Suprapubic skin (tissue), 4 donors: Measurements from ENCODE around the gene C11orf21. TPM values are rescaled to one million over a fixed set of nuclear protein-coding genes. Genes with fewer than 3 reads are reported as not detected.

Source experiments
- DNase-seq, 2 donors: peaks; one replicate each; pipeline ENCODE4 v3.0.0-alpha.2; 2019; ENCODE audit warnings: low spot score in 2 of 2
- H3K27ac ChIP-seq: fragments of 200-600 bp; sonication (generic); one replicate; pipeline ENCODE4 v1.5.1; 2019
- H3K27me3 ChIP-seq: fragments of 200-600 bp; sonication (generic); one replicate; pipeline ENCODE4 v1.5.1; 2019
- H3K36me3 ChIP-seq: fragments of 200-600 bp; sonication (generic); one replicate; pipeline ENCODE4 v1.5.1; 2019
- H3K4me1 ChIP-seq: fragments of 200-600 bp; sonication (generic); one replicate; pipeline ENCODE4 v1.5.1; 2019
- H3K4me3 ChIP-seq: fragments of 200-600 bp; sonication (generic); one replicate; pipeline ENCODE4 v1.5.1; 2019; ENCODE audit warnings: mild to moderate bottlenecking
- H3K9me3 ChIP-seq: fragments of 200-600 bp; sonication (generic); one replicate; pipeline ENCODE4 v1.5.1; 2019
- EP300 ChIP-seq: sonication (generic); formaldehyde crosslinking; IDR thresholded peaks from one replicate; pipeline ENCODE4 v1.6.1; 2017; ENCODE audit warnings: antibody characterized with exemption
- POLR2A ChIP-seq, 2 donors: fragments of 450-650 bp; IDR thresholded peaks; one replicate each; pipeline ENCODE4 v1.6.1; 2017; ENCODE audit warnings: antibody characterized with exemption in 2 of 2, mild to moderate bottlenecking in 2 of 2, moderate library complexity in 2 of 2
- POLR2AphosphoS5 ChIP-seq, 3 donors: sonication (generic); formaldehyde crosslinking; IDR thresholded peaks; one replicate each; pipeline ENCODE4 v1.6.1; 2017; ENCODE audit warnings: antibody characterized with exemption in 3 of 3
- WGBS: methylation state at CpG from one replicate; pipeline ENCODE4 v1.1.5; 2018; 5-methylcytosine and 5-hydroxymethylcytosine counted together
- total RNA-seq, 4 donors: library from RNA; depleted of rRNA; stranded (reverse); fragments of >200 nt; gene quantifications; one replicate each; pipeline ENCODE4 v1.1.0, GENCODE V29; 2016
- TF ChIP-seq, protein P1 (sequence below), 2 donors: fragments of 200-600 bp in 1 of 2; fragments of 450-650 bp in 1 of 2; sonication (generic) in 1 of 2; IDR thresholded peaks; one replicate each; pipeline ENCODE4 v1.5.1; 2016 to 2019; ENCODE audit warnings: antibody characterized with exemption in 2 of 2, mild to moderate bottlenecking in 1 of 2, moderate library complexity in 1 of 2

The C11orf21 gene
- 1 to 10 TPM in 2 of 4 donors, not detected in 2; 1.2 to 2.5 TPM for total RNA-seq

- H3K27me3 ChIP-seq, result no peaks in the 10 kb centered on the region
- peak; percentile 71 to 84 for DNase-seq
- H3K4me3 ChIP-seq, result peak within 1 kb of the TSS; percentile 10
- TF ChIP-seq POLR2A (IDR thresholded peaks at IDR 0.05), result no peak
- TF ChIP-seq, protein P1, sequence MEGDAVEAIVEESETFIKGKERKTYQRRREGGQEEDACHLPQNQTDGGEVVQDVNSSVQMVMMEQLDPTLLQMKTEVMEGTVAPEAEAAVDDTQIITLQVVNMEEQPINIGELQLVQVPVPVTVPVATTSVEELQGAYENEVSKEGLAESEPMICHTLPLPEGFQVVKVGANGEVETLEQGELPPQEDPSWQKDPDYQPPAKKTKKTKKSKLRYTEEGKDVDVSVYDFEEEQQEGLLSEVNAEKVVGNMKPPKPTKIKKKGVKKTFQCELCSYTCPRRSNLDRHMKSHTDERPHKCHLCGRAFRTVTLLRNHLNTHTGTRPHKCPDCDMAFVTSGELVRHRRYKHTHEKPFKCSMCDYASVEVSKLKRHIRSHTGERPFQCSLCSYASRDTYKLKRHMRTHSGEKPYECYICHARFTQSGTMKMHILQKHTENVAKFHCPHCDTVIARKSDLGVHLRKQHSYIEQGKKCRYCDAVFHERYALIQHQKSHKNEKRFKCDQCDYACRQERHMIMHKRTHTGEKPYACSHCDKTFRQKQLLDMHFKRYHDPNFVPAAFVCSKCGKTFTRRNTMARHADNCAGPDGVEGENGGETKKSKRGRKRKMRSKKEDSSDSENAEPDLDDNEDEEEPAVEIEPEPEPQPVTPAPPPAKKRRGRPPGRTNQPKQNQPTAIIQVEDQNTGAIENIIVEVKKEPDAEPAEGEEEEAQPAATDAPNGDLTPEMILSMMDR (IDR thresholded peaks at IDR 0.05), result no peak
- no peak for TF ChIP-seq EP300
- no peak for TF ChIP-seq POLR2AphosphoS5 (IDR thresholded peaks at IDR 0.05)
- no peaks in the 10 kb centered on the region for H3K36me3 ChIP-seq
- no peak within 1 kb of the TSS for H3K27ac ChIP-seq
- peaks cover 24% of the 10 kb centered on the region for H3K4me1 ChIP-seq
- H3K9me3 ChIP-seq, result no peaks in the 10 kb centered on the region
- WGBS, result 57% methylated on average over 6 of the region's 16 CpGs
Observed at GRCh38 chr11:2301631-2302305, at the start of gene C11orf21, which contains the start of gene TSPAN32. TSS of gene C11orf21 (minus strand) at chr11:2301918. CDS start at chr11:2301808, 110 bp downstream. TSS of gene TSPAN32 (plus strand) at chr11:2302013. CDS start at chr11:2302150, 137 bp downstream.

GRCh38 chr11:2348986-2349385 is 47.3 kb upstream of the C11orf21 start:
- peaks cover 15% of the 10 kb centered on the region for H3K9me3 ChIP-seq
- no peak overlapping the region for H3K4me3 ChIP-seq
- no peaks in the 10 kb centered on the region for H3K4me1 ChIP-seq
- H3K27ac ChIP-seq, result no peak overlapping the region
- no peak for DNase-seq
- H3K36me3 ChIP-seq, result no peaks in the 10 kb centered on the region
- WGBS, result 86% methylated on average over 1 of the region's 1 CpG
- H3K27me3 ChIP-seq, result no peaks in the 10 kb centered on the region
- TF ChIP-seq POLR2AphosphoS5 (IDR thresholded peaks at IDR 0.05) (no peak), EP300 (no peak), POLR2A (IDR thresholded peaks at IDR 0.05) (no peak)
- TF ChIP-seq, protein P1 (IDR thresholded peaks at IDR 0.05), result no peak

DNA sequence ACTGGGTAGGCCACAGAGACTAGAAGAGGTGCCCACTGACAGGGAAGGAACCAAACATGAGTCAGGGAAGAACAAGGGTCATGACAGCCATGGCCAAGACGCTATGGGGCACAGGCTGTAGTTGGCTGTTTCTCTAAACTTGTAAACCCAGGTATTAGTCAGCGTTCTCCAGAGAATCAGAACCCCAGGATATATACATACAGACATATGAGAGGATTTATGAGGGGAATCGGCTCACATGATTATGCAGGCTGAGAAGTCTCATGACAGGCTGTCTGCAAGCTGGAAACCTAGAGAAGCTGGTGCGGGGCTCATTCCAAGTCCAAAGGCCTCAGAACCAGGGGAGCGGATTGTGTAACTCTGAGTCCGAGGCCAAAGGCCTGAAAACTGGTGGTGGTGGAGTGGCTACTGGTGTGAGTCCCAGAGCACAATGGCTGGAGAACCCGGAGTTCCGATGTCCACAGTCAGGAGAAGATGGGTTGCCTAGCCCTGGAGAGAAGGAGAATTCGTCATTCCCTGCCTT is 45.7 kb upstream of the C11orf21 start:
- no peaks in the 10 kb centered on the region for H3K27me3 ChIP-seq
- 88% methylated on average over 9 of the region's 9 CpGs for WGBS
- TF ChIP-seq, protein P1 (IDR thresholded peaks at IDR 0.05), result no peak
- TF ChIP-seq POLR2A (IDR thresholded peaks at IDR 0.05), result no peak
- TF ChIP-seq EP300, result no peak
- TF ChIP-seq POLR2AphosphoS5 (IDR thresholded peaks at IDR 0.05), result no peak
- H3K9me3 ChIP-seq, result peaks cover 15% of the 10 kb centered on the region
- no peaks in the 10 kb centered on the region for H3K4me1 ChIP-seq
- no peaks in the 10 kb centered on the region for H3K36me3 ChIP-seq
- no peak overlapping the region for H3K4me3 ChIP-seq
- no peak for DNase-seq
- no peak overlapping the region for H3K27ac ChIP-seq

- H3K4me3 ChIP-seq, result no peak overlapping the region
- no peak overlapping the region for H3K27ac ChIP-seq
- no peaks in the 10 kb centered on the region for H3K4me1 ChIP-seq
- H3K27me3 ChIP-seq, result no peaks in the 10 kb centered on the region
- H3K9me3 ChIP-seq, result peaks cover 15% of the 10 kb centered on the region
- TF ChIP-seq POLR2AphosphoS5 (IDR thresholded peaks at IDR 0.05), result no peak
- no peaks in the 10 kb centered on the region for H3K36me3 ChIP-seq
- no peak for DNase-seq
- 77% methylated on average over 4 of the region's 10 CpGs for WGBS
Observed at GRCh38 chr11:2346586-2347307, 45.0 kb upstream of the C11orf21 start.

DNA sequence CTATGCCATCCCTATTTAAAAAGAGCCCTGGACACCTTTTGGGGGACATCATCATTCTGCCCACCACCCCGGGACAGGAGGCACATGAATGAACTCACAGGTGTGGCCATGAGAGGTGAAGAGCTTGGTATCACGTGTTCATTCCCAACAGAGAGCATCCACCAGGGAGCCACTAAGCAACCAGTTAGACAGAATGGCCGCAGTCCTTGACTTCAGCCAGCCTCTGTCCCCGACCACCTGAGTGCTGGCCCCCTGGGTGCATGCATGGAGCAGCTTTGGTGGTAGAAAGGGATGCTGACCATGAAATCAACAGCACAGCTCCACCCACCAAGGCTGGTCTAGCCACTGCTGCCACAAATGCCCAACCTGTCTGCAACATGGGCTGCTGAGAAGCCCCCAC is 44.3 kb upstream of the C11orf21 start:
- Histone ChIP-seq H3K27ac (no peak overlapping the region), H3K4me1 (no peaks in the 10 kb centered on the region), H3K36me3 (no peaks in the 10 kb centered on the region), H3K9me3 (peaks cover 15% of the 10 kb centered on the region), H3K27me3 (no peaks in the 10 kb centered on the region), H3K4me3 (no peak overlapping the region)
- no peak for DNase-seq
- TF ChIP-seq, protein P1 (IDR thresholded peaks at IDR 0.05), result no peak
- no peak for TF ChIP-seq POLR2A (IDR thresholded peaks at IDR 0.05)
- no peak for TF ChIP-seq POLR2AphosphoS5 (IDR thresholded peaks at IDR 0.05)
- no peak for TF ChIP-seq EP300
- 81% methylated on average over 3 of the region's 4 CpGs for WGBS
